Neural cell (in vitro differentiated cells): ENCODE data around the gene ATP4B. TPM values are rescaled to one million over a fixed set of nuclear protein-coding genes. Genes with fewer than 3 reads are reported as not detected.

Source experiments
- H2AFZ ChIP-seq: fragments of 200-600, 300-800 bp; sonication (generic), shearing (Covaris generic); 2 replicates; pipeline ENCODE4 v1.6.0; 2014; ENCODE audit warnings: low read depth, mild to moderate bottlenecking, antibody characterized with exemption, low read length, moderate library complexity
- H3F3A ChIP-seq: fragments of 200-600 bp; shearing (Covaris generic); 2 replicates; pipeline ENCODE4 v1.6.1; 2016; ENCODE audit warnings: mild to moderate bottlenecking, moderate library complexity, mixed read lengths, antibody characterized with exemption, low read length; ENCODE audit not compliant: insufficient read depth, poor library complexity, severe bottlenecking
- H3K27ac ChIP-seq: fragments of 200-600, 300-800 bp; sonication (generic), shearing (Covaris generic); 2 replicates; pipeline ENCODE4 v1.5.1; 2014; ENCODE audit warnings: mild to moderate bottlenecking, low read length, moderate library complexity
- H3K27me3 ChIP-seq: fragments of 300-800, 200-600 bp; sonication (generic), shearing (Covaris generic); 2 replicates; pipeline ENCODE4 v1.6.0; 2014; ENCODE audit warnings: mild to moderate bottlenecking, low read depth, low read length, moderate library complexity; ENCODE audit not compliant: insufficient read depth
- H3K36me3 ChIP-seq: fragments of 300-800, 200-600 bp; sonication (generic), shearing (Covaris generic); 2 replicates; pipeline ENCODE4 v1.5.1; 2014; ENCODE audit warnings: mild to moderate bottlenecking, antibody characterized with exemption, low read length, moderate library complexity; ENCODE audit not compliant: insufficient read depth
- H3K4me2 ChIP-seq: fragments of 300-800, 200-600 bp; sonication (generic), shearing (Covaris generic); 2 replicates; pipeline ENCODE4 v1.6.0; 2014; ENCODE audit warnings: mild to moderate bottlenecking, low read length
- H3K4me3 ChIP-seq: fragments of 300-800, 200-600 bp; sonication (generic), shearing (Covaris generic); 2 replicates; pipeline ENCODE4 v1.5.1; 2014; ENCODE audit warnings: mild to moderate bottlenecking, low read length, moderate library complexity
- H3K79me2 ChIP-seq: fragments of 200-600 bp; shearing (Covaris generic); replicated peaks from 2 replicates; pipeline ENCODE4 v1.6.0; 2014; ENCODE audit warnings: mild to moderate bottlenecking, low read length, moderate library complexity; ENCODE audit not compliant: insufficient read depth
- H3K9ac ChIP-seq: fragments of 300-800, 200-600 bp; sonication (generic), shearing (Covaris generic); 2 replicates; pipeline ENCODE4 v1.6.1; 2016; ENCODE audit warnings: mild to moderate bottlenecking, low read length, mixed read lengths
- H3K9me2 ChIP-seq: fragments of 200-600 bp; shearing (Covaris generic); 2 replicates; pipeline ENCODE4 v1.6.1; 2016; ENCODE audit warnings: mild to moderate bottlenecking, low read length, mixed read lengths; ENCODE audit not compliant: insufficient read depth
- H3K9me3 ChIP-seq: fragments of 200-600, 300-800 bp; sonication (generic), shearing (Covaris generic); 2 replicates; pipeline ENCODE4 v1.6.1; 2016; ENCODE audit warnings: mild to moderate bottlenecking, mixed run types, low read length, moderate library complexity, mixed read lengths
- H4K20me1 ChIP-seq: fragments of 200-600 bp; shearing (Covaris generic); 2 replicates; pipeline ENCODE4 v1.6.1; 2016; ENCODE audit warnings: mild to moderate bottlenecking, mixed run types; ENCODE audit not compliant: insufficient read depth
- CTCF ChIP-seq: fragments of 450-650 bp; IDR thresholded peaks from 2 replicates; pipeline ENCODE4 v1.5.1; 2014; ENCODE audit warnings: antibody characterized with exemption, mild to moderate bottlenecking, moderate library complexity; ENCODE audit not compliant: poor library complexity, severe bottlenecking
- EP300 ChIP-seq: fragments of 450-650 bp; conservative IDR thresholded peaks from 2 replicates; pipeline ENCODE4 v1.6.1; 2014; ENCODE audit warnings: antibody characterized with exemption, mild to moderate bottlenecking, moderate library complexity; ENCODE audit not compliant: poor library complexity, severe bottlenecking
- EZH2 ChIP-seq: fragments of 200-600, 300-800 bp; shearing (Covaris generic), sonication (generic); IDR thresholded peaks from 2 replicates; pipeline ENCODE4 v1.6.1; 2014; ENCODE audit warnings: antibody characterized with exemption, low read length, borderline replicate concordance, mild to moderate bottlenecking; ENCODE audit not compliant: insufficient read depth, poor library complexity, severe bottlenecking
- MXI1 ChIP-seq: fragments of 450-650 bp; conservative IDR thresholded peaks from 2 replicates; pipeline ENCODE4 v1.6.1; 2014; ENCODE audit warnings: antibody characterized with exemption, mild to moderate bottlenecking; ENCODE audit not compliant: poor library complexity, severe bottlenecking
- POLR2AphosphoS5 ChIP-seq: IDR thresholded peaks from 2 replicates; pipeline ENCODE4 v1.6.1; 2012
- RAD21 ChIP-seq: fragments of 450-650 bp; conservative IDR thresholded peaks from 2 replicates; pipeline ENCODE4 v1.6.1; 2014; ENCODE audit warnings: antibody characterized with exemption, mild to moderate bottlenecking, moderate library complexity
- REST ChIP-seq: IDR thresholded peaks from 2 replicates; pipeline ENCODE4 v1.6.1; 2012; ENCODE audit warnings: borderline replicate concordance
- SMC3 ChIP-seq: fragments of 450-650 bp; conservative IDR thresholded peaks from 2 replicates; pipeline ENCODE4 v1.6.1; 2014; ENCODE audit warnings: antibody characterized with exemption, mild to moderate bottlenecking, moderate library complexity; ENCODE audit not compliant: poor library complexity
- TAF1 ChIP-seq: IDR thresholded peaks from 2 replicates; pipeline ENCODE4 v1.6.1; 2012; ENCODE audit warnings: low read depth
- polyA plus RNA-seq: library from polyadenylated mRNA; depleted of rRNA; stranded (reverse); fragments of >200 nt; gene quantifications from 2 replicates; pipeline ENCODE4 v1.2.3, GENCODE V29; 2014

Gene ATP4B
- polyA plus RNA-seq, 1 donor from 2014 or later = not detected

GRCh38 chr13:113628291-113629270 is 29.4 kb downstream of the ATP4B start:
- TF ChIP-seq TAF1 (no peak), EP300 (no peak), RAD21 (no peak), MXI1 (no peak), EZH2 (no peak), SMC3 (no peak), REST (no peak), CTCF (no peak), POLR2AphosphoS5 (no peak)
- Histone ChIP-seq H3F3A (no peaks in the 10 kb centered on the region), H3K27me3 (no peaks in the 10 kb centered on the region), H3K27ac (no peak overlapping the region), H3K4me2 (no peak overlapping the region), H4K20me1 (no peaks in the 10 kb centered on the region), H2AFZ (no peak overlapping the region), H3K9me2 (no peaks in the 10 kb centered on the region), H3K4me3 (no peak overlapping the region), H3K79me2 (no peaks in the 10 kb centered on the region), H3K9me3 (no peaks in the 10 kb centered on the region), H3K36me3 (no peaks in the 10 kb centered on the region), H3K9ac (no peak overlapping the region)

- Histone ChIP-seq H3K4me3 (no peak overlapping the region), H3K27me3 (no peaks in the 10 kb centered on the region), H2AFZ (no peak overlapping the region), H3K36me3 (no peaks in the 10 kb centered on the region), H3F3A (no peaks in the 10 kb centered on the region), H3K27ac (no peak overlapping the region), H3K4me2 (no peak overlapping the region), H4K20me1 (no peaks in the 10 kb centered on the region), H3K9ac (no peak overlapping the region), H3K79me2 (no peaks in the 10 kb centered on the region), H3K9me2 (no peaks in the 10 kb centered on the region), H3K9me3 (no peaks in the 10 kb centered on the region)
- no peak for TF ChIP-seq POLR2AphosphoS5
- no peak for TF ChIP-seq MXI1
- no peak for TF ChIP-seq TAF1
- no peak for TF ChIP-seq RAD21
- no peak for TF ChIP-seq CTCF
- TF ChIP-seq EP300 = no peak
- TF ChIP-seq SMC3 = no peak
- TF ChIP-seq EZH2 = no peak
- no peak for TF ChIP-seq REST
Observed at GRCh38 chr13:113627136-113627535, 30.9 kb downstream of the ATP4B start.
